T-helper 1 cell treated with Interleukin-12 subunit alpha and Interleukin-12 subunit beta and Interleukin-4 antibody, amounts not matched to agents 30 μg/mL and 1 μg/mL, for 36 hours (primary cell): Measurements from ENCODE around the gene TMEM18.
A peak's percentile ranks its signal among the peaks of the same experiment; 100 is the strongest.

Experiments used
- H3K27ac Mint-ChIP-seq: one replicate; pipeline ENCODE4 v1.8.0; 2021; ENCODE audit warnings: mild to moderate bottlenecking, mixed read lengths
- H3K27me3 Mint-ChIP-seq: one replicate; pipeline ENCODE4 v1.8.0; 2021; ENCODE audit warnings: low read depth, mixed read lengths
- H3K36me3 Mint-ChIP-seq: one replicate; pipeline ENCODE4 v1.8.0; 2021; ENCODE audit warnings: low read depth, mixed read lengths
- H3K4me1 Mint-ChIP-seq: one replicate; pipeline ENCODE4 v1.8.0; 2021; ENCODE audit warnings: low read depth, mixed read lengths
- H3K4me3 Mint-ChIP-seq: one replicate; pipeline ENCODE4 v1.8.0; 2021; ENCODE audit warnings: mild to moderate bottlenecking, moderate library complexity, mixed read lengths
- H3K9me3 Mint-ChIP-seq: one replicate; pipeline ENCODE4 v1.8.0; 2021; ENCODE audit warnings: mixed read lengths

Gene TMEM18

GRCh38 chr2:677056-677958 is at the start of gene TMEM18:
Gene TMEM18 (minus strand): TSS chr2:677406. CDS start chr2:677345, 61 bp downstream.
- H3K36me3 Mint-ChIP-seq = peaks cover 6% of the 10 kb centered on the region
- H3K4me3 Mint-ChIP-seq = peak within 1 kb of the TSS; percentile 93
- H3K27me3 Mint-ChIP-seq = no peaks in the 10 kb centered on the region
- H3K4me1 Mint-ChIP-seq = peaks cover 20% of the 10 kb centered on the region
- no peaks in the 10 kb centered on the region for H3K9me3 Mint-ChIP-seq
- H3K27ac Mint-ChIP-seq = peak within 1 kb of the TSS; percentile 95

DNA sequence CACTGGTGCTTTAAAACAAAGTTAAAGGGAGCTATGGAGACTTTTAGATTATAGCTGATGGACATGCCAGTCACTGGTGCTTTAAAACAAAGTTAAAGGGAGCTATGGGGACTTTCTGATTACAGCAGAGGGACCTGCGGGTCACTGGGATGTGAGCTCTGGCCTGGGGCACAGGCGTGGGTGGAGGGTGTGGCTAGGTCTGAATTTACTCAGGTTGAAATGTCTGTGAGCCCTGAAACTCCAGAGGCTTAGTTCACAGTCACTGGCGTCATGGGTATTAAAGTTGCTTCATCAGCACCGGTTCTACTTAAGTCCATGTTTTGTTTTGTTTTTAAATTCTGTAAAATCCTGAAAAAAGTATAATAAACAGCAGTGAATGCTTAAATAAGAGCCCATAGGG is 49.0 kb upstream of the TMEM18 start:
- Mint-ChIP-seq H3K9me3 (no peaks in the 10 kb centered on the region), H3K4me3 (no peak overlapping the region), H3K27ac (no peak overlapping the region)

GRCh38 chr2:725468-725867 is 48.3 kb upstream of the TMEM18 start:
- Mint-ChIP-seq H3K4me3 (no peak overlapping the region), H3K27me3 (peaks cover 8% of the 10 kb centered on the region), H3K9me3 (no peaks in the 10 kb centered on the region), H3K4me1 (no peaks in the 10 kb centered on the region), H3K36me3 (no peaks in the 10 kb centered on the region), H3K27ac (no peak overlapping the region)

More for the DNA sequence above, 49.0 kb upstream of the TMEM18 start:
- no peaks in the 10 kb centered on the region for H3K36me3 Mint-ChIP-seq
- H3K27me3 Mint-ChIP-seq = peaks cover 8% of the 10 kb centered on the region
- H3K4me1 Mint-ChIP-seq = no peaks in the 10 kb centered on the region

- Mint-ChIP-seq H3K27me3 (peaks cover 8% of the 10 kb centered on the region), H3K9me3 (no peaks in the 10 kb centered on the region), H3K36me3 (no peaks in the 10 kb centered on the region), H3K27ac (no peak overlapping the region), H3K4me1 (no peaks in the 10 kb centered on the region), H3K4me3 (no peak overlapping the region)
These were observed 46.6 kb upstream of the TMEM18 start for GRCh38 chr2:723761-724160.

- Mint-ChIP-seq H3K36me3 (no peaks in the 10 kb centered on the region), H3K4me3 (no peak overlapping the region), H3K9me3 (no peaks in the 10 kb centered on the region), H3K27ac (no peak overlapping the region), H3K27me3 (peaks cover 12% of the 10 kb centered on the region), H3K4me1 (no peaks in the 10 kb centered on the region)
These were observed 43.6 kb upstream of the TMEM18 start for GRCh38 chr2:720842-721241.

- Mint-ChIP-seq H3K4me1 (peaks cover 3% of the 10 kb centered on the region), H3K27ac (no peak overlapping the region), H3K27me3 (peaks cover 12% of the 10 kb centered on the region), H3K9me3 (no peaks in the 10 kb centered on the region), H3K36me3 (no peaks in the 10 kb centered on the region), H3K4me3 (no peak overlapping the region)
These were observed 42.5 kb upstream of the TMEM18 start for GRCh38 chr2:719734-720133.

DNA sequence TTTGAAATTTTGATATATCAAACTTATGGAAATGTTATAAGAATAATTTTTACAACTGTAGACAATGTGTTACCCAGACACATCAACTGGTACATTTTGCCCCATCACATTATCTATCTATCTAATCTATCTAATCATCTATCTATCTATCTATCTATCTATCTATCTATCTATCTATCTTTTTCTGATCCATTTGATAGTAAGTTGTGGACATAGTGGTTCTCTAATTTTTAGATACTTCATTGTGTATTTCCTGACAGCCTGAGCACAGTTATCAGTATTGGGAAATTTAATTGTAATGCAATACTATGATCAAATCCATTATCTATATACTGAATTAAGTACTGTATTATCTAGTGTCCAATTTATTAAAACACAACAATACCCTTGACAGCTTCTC is 42.0 kb upstream of the TMEM18 start:
- no peak overlapping the region for H3K4me3 Mint-ChIP-seq
- H3K9me3 Mint-ChIP-seq = no peaks in the 10 kb centered on the region
- H3K27ac Mint-ChIP-seq = no peak overlapping the region
- H3K36me3 Mint-ChIP-seq = no peaks in the 10 kb centered on the region
- H3K27me3 Mint-ChIP-seq = peaks cover 8% of the 10 kb centered on the region
- peaks cover 3% of the 10 kb centered on the region for H3K4me1 Mint-ChIP-seq

GRCh38 chr2:717661-718060 is 40.5 kb upstream of the TMEM18 start:
- Mint-ChIP-seq H3K27me3 (peaks cover 7% of the 10 kb centered on the region), H3K4me3 (no peak overlapping the region), H3K9me3 (no peaks in the 10 kb centered on the region), H3K27ac (no peak overlapping the region), H3K4me1 (peaks cover 3% of the 10 kb centered on the region), H3K36me3 (no peaks in the 10 kb centered on the region)

GRCh38 chr2:715854-716560 is 38.8 kb upstream of the TMEM18 start:
- H3K4me1 Mint-ChIP-seq = peaks cover 3% of the 10 kb centered on the region
- no peak overlapping the region for H3K4me3 Mint-ChIP-seq
- peaks cover 13% of the 10 kb centered on the region for H3K27me3 Mint-ChIP-seq
- no peaks in the 10 kb centered on the region for H3K36me3 Mint-ChIP-seq
- no peak overlapping the region for H3K27ac Mint-ChIP-seq
- H3K9me3 Mint-ChIP-seq = no peaks in the 10 kb centered on the region

- no peaks in the 10 kb centered on the region for H3K9me3 Mint-ChIP-seq
- peaks cover 3% of the 10 kb centered on the region for H3K4me1 Mint-ChIP-seq
These were observed 37.8 kb upstream of the TMEM18 start for GRCh38 chr2:715038-715437.

DNA sequence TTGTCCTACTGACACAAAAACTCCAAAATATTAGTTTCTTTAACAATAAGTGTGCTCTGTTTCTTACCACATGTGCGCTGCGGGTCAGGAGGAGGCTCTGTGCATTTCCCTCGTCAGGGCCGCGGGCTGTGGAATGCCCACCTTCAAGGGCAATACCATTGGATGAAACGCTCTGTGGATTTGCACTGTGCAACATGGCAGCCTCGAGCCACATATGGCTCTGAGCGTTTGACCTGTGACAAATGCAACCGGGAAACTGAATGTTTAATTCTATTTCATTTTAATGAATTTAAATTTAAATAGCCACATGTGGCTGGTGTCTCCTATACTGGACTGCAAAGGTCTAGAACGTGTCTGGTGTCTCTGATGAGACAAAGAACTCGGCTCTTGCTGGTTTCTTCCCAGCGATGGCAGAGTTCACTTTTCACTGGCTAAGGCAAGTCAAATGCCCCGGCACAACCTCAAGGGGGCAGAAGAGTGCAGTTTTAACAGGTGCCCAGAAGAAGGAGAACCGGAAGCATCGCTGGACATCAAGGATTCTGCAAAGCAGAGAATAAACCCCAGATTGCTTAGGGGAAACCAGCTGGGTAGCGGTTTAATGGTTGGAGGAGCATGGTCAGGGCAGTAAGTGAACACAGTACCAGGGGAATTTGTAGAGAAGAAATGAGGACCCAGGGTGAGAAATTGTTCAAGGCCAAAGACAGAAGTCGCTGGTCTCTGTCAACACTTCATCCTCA is 37.0 kb upstream of the TMEM18 start:
- Mint-ChIP-seq H3K27ac (no peak overlapping the region), H3K27me3 (peaks cover 13% of the 10 kb centered on the region), H3K9me3 (no peaks in the 10 kb centered on the region), H3K4me1 (peaks cover 3% of the 10 kb centered on the region), H3K36me3 (no peaks in the 10 kb centered on the region), H3K4me3 (no peak overlapping the region)

More at GRCh38 chr2:715038-715437, 37.8 kb upstream of the TMEM18 start:
- Mint-ChIP-seq H3K27ac (no peak overlapping the region), H3K36me3 (no peaks in the 10 kb centered on the region), H3K27me3 (peaks cover 13% of the 10 kb centered on the region), H3K4me3 (no peak overlapping the region)

DNA sequence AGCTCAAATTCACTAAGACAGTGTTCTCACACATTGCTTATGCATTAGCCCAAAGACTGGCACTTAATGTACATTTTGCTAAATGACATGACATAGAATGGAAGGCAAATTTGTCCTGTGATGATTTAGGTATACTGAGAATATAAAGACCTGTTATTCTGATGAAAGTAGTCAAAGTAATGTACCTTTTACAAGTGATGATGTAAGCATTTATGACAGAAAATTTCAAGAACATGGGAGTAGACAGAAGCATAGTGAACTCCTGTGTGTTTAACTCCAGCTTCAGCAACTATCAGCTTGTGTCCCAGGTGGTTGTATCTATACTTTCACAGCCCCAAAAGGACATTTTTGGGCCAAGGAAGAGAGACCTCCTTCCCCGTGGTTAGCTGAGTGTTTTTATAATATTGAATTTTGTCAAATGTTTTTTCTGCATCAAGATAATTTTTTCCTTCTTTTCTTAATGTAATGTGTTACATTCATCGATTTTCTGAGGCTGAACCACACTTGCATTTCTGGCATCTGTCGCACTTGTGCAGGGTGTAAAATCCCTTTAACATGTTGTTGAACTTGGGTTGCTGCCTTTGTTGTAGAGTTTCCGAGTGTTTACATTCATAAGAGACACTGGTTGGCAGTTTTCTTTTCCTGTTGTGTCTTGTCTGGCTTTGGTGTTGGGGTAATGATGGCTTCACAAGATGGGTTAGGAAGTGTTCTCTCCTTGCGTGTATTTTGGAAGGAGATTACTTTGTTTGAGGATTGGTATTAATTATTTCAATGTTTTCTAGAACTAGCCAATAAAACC is 33.9 kb upstream of the TMEM18 start:
- Mint-ChIP-seq H3K27me3 (peaks cover 13% of the 10 kb centered on the region), H3K4me3 (no peak overlapping the region), H3K36me3 (no peaks in the 10 kb centered on the region), H3K27ac (no peak overlapping the region), H3K9me3 (no peaks in the 10 kb centered on the region), H3K4me1 (peaks cover 3% of the 10 kb centered on the region)

DNA sequence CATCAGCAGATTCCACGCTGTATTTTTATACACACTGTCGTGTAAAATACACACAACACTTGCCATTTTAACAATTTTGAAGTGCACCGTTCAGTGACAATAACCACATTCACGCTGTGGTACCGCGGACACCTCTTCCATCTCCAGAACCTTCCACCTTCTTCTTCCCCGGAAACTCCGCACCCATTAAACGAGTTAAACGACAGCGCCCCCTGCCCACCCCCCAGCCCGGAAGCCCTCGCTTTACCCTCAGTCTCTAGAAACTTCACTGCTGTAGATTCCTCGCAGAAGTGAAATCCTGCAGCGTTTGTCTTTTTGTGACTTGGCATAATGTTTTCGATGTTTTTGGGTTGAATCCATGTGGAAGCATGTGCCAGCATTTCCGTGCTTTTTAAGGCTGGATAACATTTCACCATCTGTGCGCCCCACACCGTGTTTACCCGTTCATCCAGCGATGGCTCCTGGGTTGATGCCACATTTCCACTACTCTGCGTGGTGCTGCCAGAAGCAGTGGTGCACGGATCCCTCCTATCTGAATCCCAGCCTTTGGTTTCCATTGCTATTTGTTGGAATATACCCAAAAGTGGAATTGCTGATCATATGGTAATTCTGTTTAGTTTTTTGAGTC is 32.0 kb upstream of the TMEM18 start:
- Mint-ChIP-seq H3K4me1 (no peaks in the 10 kb centered on the region), H3K36me3 (no peaks in the 10 kb centered on the region), H3K27ac (no peak overlapping the region), H3K4me3 (no peak overlapping the region), H3K27me3 (peaks cover 13% of the 10 kb centered on the region), H3K9me3 (no peaks in the 10 kb centered on the region)
